AG04449 (cell line): ENCODE results near the gene KMT2D.

Source experiments
- CTCF ChIA-PET: fragments of 350-600 bp; formaldehyde crosslinking; extraction: SDS; loops from one replicate; lab custom pipeline; 2021; ENCODE audit warnings: antibody characterized with exemption; lab: Yijun Ruan, JAX
- POLR2A ChIA-PET: fragments of 400-600, 350-600 bp; formaldehyde crosslinking; extraction: SDS; loops from one replicate; lab custom pipeline; 2020; ENCODE audit warnings: antibody characterized with exemption, inconsistent platforms; lab: Yijun Ruan, JAX
- DNase-seq: peaks from one replicate; pipeline ENCODE4 v3.0.0-alpha.2; 2010; ENCODE audit warnings: low read depth, low spot score
- H3K4me3 ChIP-seq: 2 replicates; pipeline ENCODE4 v1.5.1; 2011; ENCODE audit warnings: low read depth, mild to moderate bottlenecking, control low read depth, low read length
- CTCF ChIP-seq: IDR thresholded peaks from one replicate; pipeline ENCODE4 v1.5.1; 2011; ENCODE audit warnings: mild to moderate bottlenecking, moderate library complexity, low read length, control low read depth, inconsistent platforms; ENCODE audit not compliant: insufficient read depth; ENCODE audit errors: missing control alignments

Gene KMT2D

GRCh38 chr12:49104822-49105221 is 44.2 kb upstream of the KMT2D start:
- ChIA-PET POLR2A (interaction anchor here (1.5 kb wide), 1 partner anchor 26 kb away, joined by 5 read pairs; the partner anchor contains the start of gene TUBA1B), CTCF (interaction anchor here (0.8 to 21.3 kb wide), 8 partner anchors 9 to 130 kb away, joined by 3 to 430 read pairs (median 31); partner anchors contain the start of genes DHH, RHEBL1 and TUBA1B)
- no peak overlapping the region for H3K4me3 ChIP-seq
- no peak for TF ChIP-seq CTCF
- no peak for DNase-seq

- DNase-seq, result no peak
- H3K4me3 ChIP-seq, result no peak overlapping the region
- POLR2A ChIA-PET, result no interaction called here
- CTCF ChIA-PET, result interaction anchor here (1.2 to 21.3 kb wide), 11 partner anchors 8 to 141 kb away, joined by 3 to 430 read pairs (median 10); partner anchors contain the start of genes LMBR1L and TUBA1B
- no peak for TF ChIP-seq CTCF
Observed at GRCh38 chr12:49100380-49100779, 39.8 kb upstream of the KMT2D start.

- DNase-seq, result no peak
- no peak overlapping the region for H3K4me3 ChIP-seq
- POLR2A ChIA-PET, result interaction anchor here (1.1 to 1.3 kb wide), 2 partner anchors 12 to 32 kb away, joined by 4 read pairs; partner anchors contain the start of genes LMBR1L and TUBA1B
- CTCF ChIA-PET, result interaction anchor here (0.9 to 21.3 kb wide), 11 partner anchors 10 to 134 kb away, joined by 3 to 430 read pairs (median 7); partner anchors contain the start of genes LMBR1L, RHEBL1 and TUBA1B
- no peak for TF ChIP-seq CTCF
Observed at GRCh38 chr12:49098703-49099102, 38.1 kb upstream of the KMT2D start.

- POLR2A ChIA-PET, result no interaction called here
- CTCF ChIA-PET, result interaction anchor here (1.1 to 21.3 kb wide), 9 partner anchors 10 to 55 kb away, joined by 4 to 430 read pairs (median 17); partner anchors contain the start of genes LMBR1L, RHEBL1 and TUBA1B
Observed at GRCh38 chr12:49098035-49098451, 37.4 kb upstream of the KMT2D start.

GRCh38 chr12:49097381-49097780 is 36.8 kb upstream of the KMT2D start:
- ChIA-PET CTCF (interaction anchor here (2.9 to 21.3 kb wide), 7 partner anchors 11 to 33 kb away, joined by 9 to 430 read pairs (median 41); partner anchors contain the start of genes LMBR1L and TUBA1B), POLR2A (no interaction called here)
- no peak overlapping the region for H3K4me3 ChIP-seq
- DNase-seq, result no peak
- no peak for TF ChIP-seq CTCF

More at GRCh38 chr12:49098035-49098451, 37.4 kb upstream of the KMT2D start:
- DNase-seq, result no peak
- no peak overlapping the region for H3K4me3 ChIP-seq
- peak; percentile 69 for TF ChIP-seq CTCF

- CTCF ChIA-PET, result interaction anchor here (1.2 to 21.3 kb wide), 9 partner anchors 11 to 139 kb away, joined by 3 to 430 read pairs (median 9); partner anchors contain the start of genes LMBR1L and TUBA1B
- POLR2A ChIA-PET, result interaction anchor here (0.8 to 5.8 kb wide), 2 partner anchors 36 to 38 kb away, joined by 4 to 20 read pairs; partner anchors contain the start of gene TUBA1B
Observed at GRCh38 chr12:49094975-49095365, 34.4 kb upstream of the KMT2D start.

More at GRCh38 chr12:49094975-49095365, 34.4 kb upstream of the KMT2D start:
- no peak for TF ChIP-seq CTCF
- DNase-seq, result no peak
- H3K4me3 ChIP-seq, result no peak overlapping the region
